A549 (cell line): Measurements from ENCODE around the gene PTGR3. TPM values are rescaled to one million over a fixed set of nuclear protein-coding genes. Genes with fewer than 3 reads are reported as not detected.

Experiments
- ATAC-seq, 2 experiments: fragments of 200-7000 bp in 1 of 2; fragments of >200 bp in 1 of 2; cut with Nextera tagmentation in 1 of 2; cut with Tn5 transposase in 1 of 2; 3 replicates each; pipeline versions ENCODE4 v1.8.0 to v1.9.1; 2018 to 2020; ENCODE audit warnings: mild to moderate bottlenecking in 1 of 2, moderate library complexity in 1 of 2
- CTCF ChIA-PET: fragments of 300-600 bp; sonication (Branson Sonifier 250); formaldehyde crosslinking; extraction: SDS; loops from one replicate; lab custom pipeline; 2021; ENCODE audit warnings: antibody characterized with exemption, inconsistent platforms; lab: Yijun Ruan, JAX
- POLR2A ChIA-PET: fragments of 350-600 bp; formaldehyde crosslinking; extraction: SDS; loops from one replicate; lab custom pipeline; 2021; ENCODE audit warnings: antibody characterized with exemption, inconsistent platforms; lab: Yijun Ruan, JAX
- DNase-seq, 2 experiments: peaks; one replicate each; pipeline versions ENCODE4 v3.0.0 to v3.0.0-alpha.2; 2011 to 2016; ENCODE audit warnings: low read depth in 1 of 2, low spot score in 1 of 2
- FAIRE-seq: peaks from 2 replicates; lab custom pipeline; 2011; peaks lifted over from hg19 to GRCh38; lab: Jason Lieb, UNC
- H3K27ac ChIP-seq, 2 experiments: fragments of >200 bp; sonication (Bioruptor Twin); formaldehyde crosslinking; 3 replicates each; pipeline ENCODE4 v1.5.1; 2016 to 2017
- H3K4me1 ChIP-seq: fragments of >200 bp; sonication (Bioruptor Twin); formaldehyde crosslinking; 3 replicates; pipeline ENCODE4 v1.6.1; 2016
- H3K4me2 ChIP-seq: fragments of >200 bp; sonication (Bioruptor Twin); formaldehyde crosslinking; 3 replicates; pipeline ENCODE4 v1.6.1; 2016
- H3K4me3 ChIP-seq: fragments of >200 bp; sonication (Bioruptor Twin); formaldehyde crosslinking; 3 replicates; pipeline ENCODE4 v1.5.1; 2016
- H3K9me3 ChIP-seq: fragments of >200 bp; sonication (Bioruptor Twin); formaldehyde crosslinking; 3 replicates; pipeline ENCODE4 v1.6.1; 2016
- BCL3 ChIP-seq: fragments of >200 bp; sonication (Bioruptor Twin); formaldehyde crosslinking; IDR thresholded peaks from 3 replicates; pipeline ENCODE4 v1.6.1; 2016
- CBX8 ChIP-seq: fragments of 200-600 bp; sonication (generic); IDR thresholded peaks from 2 replicates; pipeline ENCODE4 v1.6.1; 2016
- CEBPB ChIP-seq, 2 experiments: fragments of >200 bp in 1 of 2; sonication (Bioruptor Twin) in 1 of 2; formaldehyde crosslinking in 1 of 2; IDR thresholded peaks; 2 replicates each; pipeline ENCODE4 v1.6.1; 2012 to 2016
- CHD4 ChIP-seq: fragments of 200-600 bp; sonication (generic); IDR thresholded peaks from 2 replicates; pipeline ENCODE4 v1.6.1; 2016; ENCODE audit warnings: antibody characterized with exemption, mild to moderate bottlenecking, borderline replicate concordance
- E2F6 ChIP-seq: IDR thresholded peaks from 2 replicates; pipeline ENCODE4 v1.6.1; 2012; ENCODE audit warnings: low read depth, borderline replicate concordance
- EHF ChIP-seq: fragments of 250-450 bp; sonication (Bioruptor Pico); IDR thresholded peaks from 2 replicates; pipeline ENCODE4 v1.5.0; 2020; ENCODE audit warnings: mild to moderate bottlenecking
- EHMT2 ChIP-seq: fragments of 200-600 bp; sonication (generic); IDR thresholded peaks from 2 replicates; pipeline ENCODE4 v1.6.1; 2016; ENCODE audit warnings: antibody characterized with exemption, low read depth, mild to moderate bottlenecking, moderate library complexity
- ELK1 ChIP-seq: fragments of 150-350 bp; IDR thresholded peaks from 2 replicates; pipeline ENCODE4 v1.6.1; 2014; ENCODE audit warnings: low read depth, mild to moderate bottlenecking, low read length
- ESRRA ChIP-seq: fragments of 150-350 bp; IDR thresholded peaks from 2 replicates; pipeline ENCODE4 v1.6.1; 2014; ENCODE audit warnings: mild to moderate bottlenecking, low read length, borderline replicate concordance
- FOSB ChIP-seq: fragments of 250-450 bp; sonication (Bioruptor Pico); IDR thresholded peaks from 2 replicates; pipeline ENCODE4 v1.5.0; 2020; ENCODE audit warnings: mild to moderate bottlenecking, moderate library complexity
- FOSL2 ChIP-seq, 2 experiments: fragments of 450-650 bp in 1 of 2; fragments of >200 bp in 1 of 2; sonication (Bioruptor Twin) in 1 of 2; formaldehyde crosslinking; IDR thresholded peaks; 2 replicates each; pipeline versions ENCODE4 v1.5.0 to v1.6.1; 2016 to 2020; ENCODE audit warnings: mild to moderate bottlenecking in 1 of 2, moderate library complexity in 1 of 2
- HOXA7 ChIP-seq: fragments of 250-450 bp; sonication (Bioruptor Pico); IDR thresholded peaks from 2 replicates; pipeline ENCODE4 v1.5.0; 2020; ENCODE audit warnings: mild to moderate bottlenecking, moderate library complexity
- JUN ChIP-seq, 2 experiments: fragments of >200 bp; sonication (Bioruptor Twin); formaldehyde crosslinking; IDR thresholded peaks; 2 replicates in 1 of 2; 3 replicates in 1 of 2; pipeline ENCODE4 v1.6.1; 2016 to 2017
- JUNB ChIP-seq: fragments of >200 bp; sonication (Bioruptor Twin); formaldehyde crosslinking; IDR thresholded peaks from 2 replicates; pipeline ENCODE4 v1.6.1; 2016
- KDM1A ChIP-seq: fragments of 200-600 bp; sonication (generic); IDR thresholded peaks from 2 replicates; pipeline ENCODE4 v1.6.1; 2016; ENCODE audit warnings: low read depth, mild to moderate bottlenecking
- KDM5A ChIP-seq: fragments of 200-600 bp; sonication (generic); IDR thresholded peaks from 2 replicates; pipeline ENCODE4 v1.6.1; 2016; ENCODE audit warnings: antibody characterized with exemption, mild to moderate bottlenecking
- MAFK ChIP-seq: fragments of 450-650 bp; IDR thresholded peaks from 2 replicates; pipeline ENCODE4 v1.6.1; 2014; ENCODE audit not compliant: partially characterized antibody
- MAX ChIP-seq: IDR thresholded peaks from 2 replicates; pipeline ENCODE4 v1.6.1; 2012
- MYC ChIP-seq: IDR thresholded peaks from 2 replicates; pipeline ENCODE4 v1.6.1; 2012; ENCODE audit warnings: mild to moderate bottlenecking, inconsistent platforms, low read length, improper control_type of control experiment, borderline replicate concordance
- NFE2L2 ChIP-seq: fragments of 150-350 bp; conservative IDR thresholded peaks from 2 replicates; pipeline ENCODE4 v1.6.1; 2014; ENCODE audit warnings: low read length
- PHF8 ChIP-seq: fragments of 200-600 bp; sonication (generic); IDR thresholded peaks from 2 replicates; pipeline ENCODE4 v1.6.1; 2016; ENCODE audit warnings: low read depth, mild to moderate bottlenecking, antibody characterized with exemption, moderate library complexity, borderline replicate concordance
- POLR2A ChIP-seq: IDR thresholded peaks from 2 replicates; pipeline ENCODE4 v1.6.1; 2012; ENCODE audit warnings: mild to moderate bottlenecking, low read length
- RARB ChIP-seq: fragments of 250-450 bp; sonication (Bioruptor Pico); IDR thresholded peaks from 2 replicates; pipeline ENCODE4 v1.8.0; 2021; ENCODE audit warnings: mild to moderate bottlenecking, moderate library complexity
- RFX5 ChIP-seq: fragments of 450-650 bp; IDR thresholded peaks from 2 replicates; pipeline ENCODE4 v1.7.1; 2014; ENCODE audit warnings: antibody characterized with exemption, mild to moderate bottlenecking, moderate library complexity
- USF2 ChIP-seq: fragments of 450-650 bp; IDR thresholded peaks from 2 replicates; pipeline ENCODE4 v1.6.1; 2014; ENCODE audit warnings: antibody characterized with exemption
- ZFP36 ChIP-seq: fragments of 450-650 bp; IDR thresholded peaks from 2 replicates; pipeline ENCODE4 v1.6.1; 2014; ENCODE audit warnings: borderline replicate concordance; ENCODE audit not compliant: partially characterized antibody
- ZNF302 ChIP-seq: fragments of 250-450 bp; sonication (Bioruptor Pico); IDR thresholded peaks from 2 replicates; pipeline ENCODE4 v1.9.0; 2021; ENCODE audit warnings: inconsistent platforms, mild to moderate bottlenecking, moderate library complexity
- ZSCAN20 ChIP-seq: fragments of 250-450 bp; sonication (Bioruptor Pico); IDR thresholded peaks from 2 replicates; pipeline ENCODE4 v1.8.0; 2022; ENCODE audit warnings: mild to moderate bottlenecking, moderate library complexity
- WGBS: methylation state at CpG from one replicate; pipeline ENCODE4 v1.1.6; 2017; ENCODE audit errors: missing lambda C conversion rate; 5-methylcytosine and 5-hydroxymethylcytosine counted together
- polyA minus RNA-seq: library from RNA; depleted of rRNA, polyadenylated mRNA; stranded (reverse); fragments of >200 nt; gene quantifications from 2 replicates; pipeline ENCODE4 v1.2.3, GENCODE V29; 2011; rRNA and poly(A)+ RNA removed
- polyA plus RNA-seq, 4 experiments: library from polyadenylated mRNA; depleted of rRNA in 3 of 4; stranded (reverse); fragments of >200 nt; fragmentation: RNase III in 1 of 4; extraction: RNeasy Plus Mini Kit Qiagen cat#74134 plus additional on column Dnase treatment in 1 of 4; gene quantifications; 2 replicates in 3 of 4; 3 replicates in 1 of 4; pipeline ENCODE4 v1.2.3, GENCODE V29; 2011 to 2017

Gene PTGR3
- polyA plus RNA-seq (2011; rRNA removed) (18.5 and 19.0 TPM in 2 replicates), polyA plus RNA-seq (2017; fragmentation: RNase III; extraction: RNeasy Plus Mini Kit Qiagen cat#74134 plus additional on column Dnase treatment) (6.3 to 7.2 TPM (median 7.2 TPM) in 3 replicates), polyA minus RNA-seq (28.2 and 34.6 TPM in 2 replicates)
- polyA plus RNA-seq (2012; cell fraction: cytosol; rRNA removed): 9.9 and 10.1 TPM in 2 replicates
- polyA plus RNA-seq (2012; cell fraction: nucleus; rRNA removed): 6.2 and 8.4 TPM in 2 replicates

- peak within 1 kb of the TSS; percentile 86 for H3K4me2 ChIP-seq
- ChIA-PET CTCF (interaction anchor here (1.3 kb wide), 1 partner anchor 22 kb away, joined by 3 read pairs; no protein-coding TSS in a partner anchor), POLR2A (interaction anchor here (0.6 kb wide), 4 partner anchors 26 to 618 kb away, joined by 3 to 6 read pairs (median 3); no protein-coding TSS in a partner anchor)
- peaks cover 22% of the 10 kb centered on the region for H3K4me1 ChIP-seq
- FAIRE-seq (no peak), DNase-seq (peak; percentile 76 to 83), ATAC-seq (peak; percentile 73 to 75)
- no peaks in the 10 kb centered on the region for H3K9me3 ChIP-seq
- WGBS: 0% methylated on average over 2 of the region's 88 CpGs
- peak within 1 kb of the TSS; percentile 92 to 99 for H3K27ac ChIP-seq
- peak within 1 kb of the TSS; percentile 83 for H3K4me3 ChIP-seq
- no peak for TF ChIP-seq HOXA7 (CRISPR knock-in tag)
- TF ChIP-seq CBX8: no peak
- TF ChIP-seq FOSL2 (IDR thresholded peaks at IDR 0.05): no peak
- no peak for TF ChIP-seq FOSL2 (CRISPR knock-in tag; IDR thresholded peaks at IDR 0.05)
- TF ChIP-seq POLR2A: 0 out of 2 replicates have a peak, but pooled peaks have one; percentile 30
- no peak for TF ChIP-seq ESRRA
- TF ChIP-seq ZFP36: no peak
- TF ChIP-seq RARB (CRISPR knock-in tag): no peak
- TF ChIP-seq ELK1: no peak
- TF ChIP-seq BCL3: peak; percentile 69; the same call in 1 of the 3 replicates
- TF ChIP-seq EHMT2: no peak
- TF ChIP-seq KDM1A: no peak
- no peak for TF ChIP-seq ZSCAN20 (CRISPR knock-in tag)
- peak in 1 of 2 experiments; percentile 72; a peak in 4 of 5 replicates for TF ChIP-seq JUN (IDR thresholded peaks at IDR 0.05)
- TF ChIP-seq RFX5: no peak
- no peak for TF ChIP-seq MYC
- TF ChIP-seq MAX: peak; percentile 62
- TF ChIP-seq E2F6: 0 out of 2 replicates have a peak, but pooled peaks have one; percentile 10
- no peak for TF ChIP-seq NFE2L2
- no peak for TF ChIP-seq ZNF302 (CRISPR knock-in tag)
- no peak for TF ChIP-seq CHD4
- no peak for TF ChIP-seq EHF (CRISPR knock-in tag)
- TF ChIP-seq USF2: no peak
- TF ChIP-seq FOSB: no peak
- TF ChIP-seq KDM5A: no peak
- TF ChIP-seq MAFK: no peak
- TF ChIP-seq JUNB: no peak
- no peak for TF ChIP-seq CEBPB (IDR thresholded peaks at IDR 0.05)
- TF ChIP-seq PHF8: peak; percentile 41; the same call in 1 of the 2 replicates
Observed at GRCh38 chr18:75209129-75209950, at the start of gene PTGR3. Gene PTGR3, minus strand, starts transcription at chr18:75209139. Its CDS starts 81 bp downstream, at chr18:75209058.
